Common myeloid progenitor, CD34-positive (primary cell): ENCODE measurements around the gene DIS3L2.
A peak's percentile ranks its signal among the peaks of the same experiment; 100 is the strongest.
"Not testable (repeated sequence)": the region's sequence is repeated elsewhere in the genome, so short reads cannot be mapped to it uniquely, and the experiment has no call there.

ENCODE experiments used
- CTCF ChIA-PET: fragments of 350-600 bp; sonication (Branson Sonifier 250); formaldehyde crosslinking; loops from one replicate; lab custom pipeline; 2021; ENCODE audit warnings: antibody characterized with exemption; lab: Charles Lee
- POLR2A ChIA-PET: fragments of 350-600 bp; sonication (Branson Sonifier 250); formaldehyde crosslinking; loops from one replicate; lab custom pipeline; 2021; ENCODE audit warnings: antibody characterized with exemption; lab: Charles Lee
- DNase-seq, 3 donors: peaks; one replicate each; pipeline versions ENCODE4 v3.0.0 to v3.0.0-alpha.2; 2013
- H3K27ac ChIP-seq, 2 experiments: 1 replicate in 1 of 2; 2 replicates in 1 of 2; pipeline ENCODE4 v1.7.0; 2013; ENCODE audit warnings: inconsistent platforms in 2 of 2, low read length in 2 of 2, mild to moderate bottlenecking in 2 of 2, low read depth in 1 of 2, moderate library complexity in 1 of 2; ENCODE audit not compliant: severe bottlenecking in 2 of 2, insufficient read depth in 1 of 2, poor library complexity in 1 of 2
- H3K27me3 ChIP-seq, 5 experiments: replicated peaks in 2 of 5; 1 replicate in 3 of 5; 2 replicates in 2 of 5; pipeline versions ENCODE4 v1.6.1 to v1.7.0; 2013; ENCODE audit warnings: low read length in 4 of 5, mild to moderate bottlenecking in 2 of 5, moderate library complexity in 2 of 5, inconsistent platforms in 1 of 5; ENCODE audit not compliant: insufficient read depth in 5 of 5, control insufficient read depth in 4 of 5
- H3K36me3 ChIP-seq, 4 experiments: 1 replicate in 2 of 4; 2 replicates in 2 of 4; pipeline versions ENCODE4 v1.6.1 to v1.7.0; 2013; ENCODE audit warnings: low read length in 3 of 4, control low read depth in 1 of 4, mild to moderate bottlenecking in 1 of 4; ENCODE audit not compliant: control insufficient read depth in 4 of 4, insufficient read depth in 4 of 4
- H3K4me1 ChIP-seq, 4 experiments: 1 replicate in 3 of 4; 2 replicates in 1 of 4; pipeline versions ENCODE4 v1.6.1 to v1.7.1; 2013; ENCODE audit warnings: low read length in 3 of 4, mild to moderate bottlenecking in 3 of 4, control low read depth in 1 of 4, inconsistent platforms in 1 of 4, moderate library complexity in 1 of 4; ENCODE audit not compliant: control insufficient read depth in 4 of 4, insufficient read depth in 4 of 4; ENCODE audit errors: control extremely low read depth in 1 of 4
- H3K4me3 ChIP-seq, 7 experiments: 1 replicate in 4 of 7; 2 replicates in 3 of 7; pipeline versions ENCODE4 v1.5.1 to v1.7.0; 2013; ENCODE audit warnings: mild to moderate bottlenecking in 7 of 7, low read length in 6 of 7, moderate library complexity in 6 of 7, inconsistent platforms in 2 of 7, low read depth in 2 of 7, control low read depth in 1 of 7; ENCODE audit not compliant: insufficient read depth in 4 of 7, control insufficient read depth in 1 of 7; ENCODE audit errors: extremely low read depth in 1 of 7
- H3K9me3 ChIP-seq, 5 experiments: 1 replicate in 4 of 5; 2 replicates in 1 of 5; pipeline versions ENCODE4 v1.6.1 to v1.7.1; 2013; ENCODE audit warnings: low read length in 4 of 5, mild to moderate bottlenecking in 2 of 5, inconsistent platforms in 1 of 5, low read depth in 1 of 5, moderate library complexity in 1 of 5; ENCODE audit not compliant: control insufficient read depth in 4 of 5, insufficient read depth in 2 of 5; ENCODE audit errors: control extremely low read depth in 1 of 5
- WGBS: methylation state at CpG from one replicate; pipeline ENCODE4 v1.1.5; 2013; ENCODE audit not compliant: insufficient coverage; 5-methylcytosine and 5-hydroxymethylcytosine counted together

Gene DIS3L2

GRCh38 chr2:232310121-232310520 lies 348.6 kb downstream of the DIS3L2 start:
- WGBS: 91% methylated on average over 6 of the region's 9 CpGs
- ChIA-PET POLR2A (no interaction called here), CTCF (interaction anchor here (1.4 to 7.5 kb wide), 3 partner anchors 12 to 405 kb away, joined by 3 to 54 read pairs (median 14); no protein-coding TSS in a partner anchor)
- DNase-seq: no peak
- Histone ChIP-seq H3K9me3 (peaks cover 0 to 8% (median 0%) of the 10 kb centered on the region in 5 experiments), H3K27ac (no peak overlapping the region), H3K27me3 (no peaks in the 10 kb centered on the region), H3K4me1 (peaks cover 7 to 27% (median 21%) of the 10 kb centered on the region in 4 experiments), H3K4me3 (no peak overlapping the region), H3K36me3 (peaks cover 0 to 14% (median 2%) of the 10 kb centered on the region in 4 experiments)

- no peak overlapping the region for H3K27ac ChIP-seq
- ChIA-PET POLR2A (no interaction called here), CTCF (interaction anchor here (0.9 to 7.5 kb wide), 4 partner anchors 9 to 19 kb away, joined by 4 to 54 read pairs (median 9); no protein-coding TSS in a partner anchor)
- WGBS: 100% methylated on average over 1 of the region's 1 CpG
- H3K4me1 ChIP-seq: peaks cover 10 to 31% (median 27%) of the 10 kb centered on the region in 4 experiments
- no peaks in the 10 kb centered on the region for H3K27me3 ChIP-seq
- no peak overlapping the region for H3K4me3 ChIP-seq
- peaks cover 0 to 8% (median 0%) of the 10 kb centered on the region in 5 experiments for H3K9me3 ChIP-seq
- H3K36me3 ChIP-seq: peaks cover 0 to 14% (median 2%) of the 10 kb centered on the region in 4 experiments
- no peak for DNase-seq
Measured at GRCh38 chr2:232310696-232311095, 349.2 kb downstream of the DIS3L2 start.

GRCh38 chr2:232313645-232314044 lies 352.1 kb downstream of the DIS3L2 start:
- H3K36me3 ChIP-seq, H3K27ac ChIP-seq, H3K9me3 ChIP-seq, H3K4me3 ChIP-seq, H3K27me3 ChIP-seq, DNase-seq, POLR2A ChIA-PET: not testable (repeated sequence)
- H3K4me1 ChIP-seq: peaks cover 22 to 55% (median 48%) of the 10 kb centered on the region in 4 experiments
- CTCF ChIA-PET: interaction anchor here (1.0 to 1.4 kb wide), 3 partner anchors 12 to 15 kb away, joined by 3 read pairs; no protein-coding TSS in a partner anchor
- no CpG with 5 or more reads among the region's 2 CpGs for WGBS

GRCh38 chr2:232315049-232315922 lies 353.8 kb downstream of the DIS3L2 start:
- WGBS: 17% methylated on average over 10 of the region's 12 CpGs
- peak; percentile 94 to 99 (median 98) for DNase-seq
- Histone ChIP-seq H3K36me3 (peaks cover 0 to 9% (median 0%) of the 10 kb centered on the region in 4 experiments), H3K27me3 (no peaks in the 10 kb centered on the region), H3K4me1 (peaks cover 22 to 66% (median 53%) of the 10 kb centered on the region in 4 experiments), H3K27ac (peak overlapping the region in 1 of 2 experiments; percentile 67), H3K9me3 (peaks cover 0 to 8% (median 0%) of the 10 kb centered on the region in 5 experiments), H3K4me3 (peak overlapping the region in 4 of 7 experiments; percentile 6 to 49 (median 33))
- POLR2A ChIA-PET: interaction anchor here (0.7 to 0.8 kb wide), 2 partner anchors 11 to 345 kb away, joined by 3 read pairs; no protein-coding TSS in a partner anchor
- CTCF ChIA-PET: interaction anchor here (0.6 to 1.8 kb wide), 18 partner anchors 8 to 390 kb away, joined by 3 to 14 read pairs (median 4); partner anchors contain the start of gene NPPC

- ChIA-PET POLR2A (interaction anchor here (0.7 to 0.8 kb wide), 2 partner anchors 10 to 345 kb away, joined by 3 read pairs; no protein-coding TSS in a partner anchor), CTCF (interaction anchor here (0.6 to 1.8 kb wide), 12 partner anchors 9 to 390 kb away, joined by 3 to 14 read pairs (median 4); partner anchors contain the start of gene NPPC)
Measured at GRCh38 chr2:232315923-232316299, 354.4 kb downstream of the DIS3L2 start.

GRCh38 chr2:232316461-232317330 lies 355.2 kb downstream of the DIS3L2 start:
- Histone ChIP-seq H3K9me3 (peaks cover 0 to 8% (median 0%) of the 10 kb centered on the region in 5 experiments), H3K36me3 (peaks cover 0 to 9% (median 0%) of the 10 kb centered on the region in 4 experiments), H3K4me1 (peaks cover 23 to 80% (median 63%) of the 10 kb centered on the region in 4 experiments), H3K27me3 (no peaks in the 10 kb centered on the region), H3K4me3 (peak overlapping the region in 2 of 7 experiments; percentile 17 to 40), H3K27ac (peak overlapping the region in 1 of 2 experiments; percentile 67)
- CTCF ChIA-PET: interaction anchor here (1.0 to 1.8 kb wide), 7 partner anchors 9 to 411 kb away, joined by 3 to 14 read pairs (median 4); no protein-coding TSS in a partner anchor
- WGBS: 18% methylated on average over 7 of the region's 12 CpGs
- POLR2A ChIA-PET: no interaction called here
- DNase-seq: peak in 2 of 3 donors; percentile 32 to 50

More at GRCh38 chr2:232315923-232316299, 354.4 kb downstream of the DIS3L2 start:
- H3K27ac ChIP-seq: peak overlapping the region in 1 of 2 experiments; percentile 67
- no peak for DNase-seq
- H3K27me3 ChIP-seq: no peaks in the 10 kb centered on the region
- H3K4me3 ChIP-seq: peak overlapping the region in 4 of 7 experiments; percentile 17 to 40 (median 30)
- peaks cover 0 to 9% (median 0%) of the 10 kb centered on the region in 4 experiments for H3K36me3 ChIP-seq
- peaks cover 0 to 8% (median 0%) of the 10 kb centered on the region in 5 experiments for H3K9me3 ChIP-seq
- peaks cover 23 to 73% (median 57%) of the 10 kb centered on the region in 4 experiments for H3K4me1 ChIP-seq
- WGBS: 37% methylated on average over 3 of the region's 8 CpGs
